ENCODE data around the gene XAGE2.
"Not testable (repeated sequence)": the region's sequence is repeated elsewhere in the genome, so short reads cannot be mapped to it uniquely, and the experiment has no call there.

Gene XAGE2

GRCh38 chrX:52368368-52369055 is at the start of gene XAGE2:
TSS of gene XAGE2 (plus strand) at chrX:52369021. CDS start at chrX:52370015, 994 bp downstream.
- no peak for DNase-seq (ENCODE audit: low read depth)

- no peak for DNase-seq (ENCODE audit: low read depth)
These were observed 31.4 kb upstream of the XAGE2 start for GRCh38 chrX:52337410-52337809.

GRCh38 chrX:52341493-52341892 is 27.3 kb upstream of the XAGE2 start:
- DNase-seq (ENCODE audit: low read depth), result no peak

GRCh38 chrX:52343131-52343530 is 25.7 kb upstream of the XAGE2 start:
- not testable (repeated sequence) for DNase-seq (ENCODE audit: low read depth)

GRCh38 chrX:52345402-52345801 is 23.4 kb upstream of the XAGE2 start:
- DNase-seq (ENCODE audit: low read depth), result not testable (repeated sequence)

- no peak for DNase-seq (ENCODE audit: low read depth)
These were observed 22.4 kb upstream of the XAGE2 start for GRCh38 chrX:52346174-52347165.

GRCh38 chrX:52349681-52350080 is 19.1 kb upstream of the XAGE2 start:
- no peak for DNase-seq (ENCODE audit: low read depth)

- DNase-seq (ENCODE audit: low read depth), result no peak
These were observed 16.3 kb upstream of the XAGE2 start for GRCh38 chrX:52352551-52352950.

- DNase-seq (ENCODE audit: low read depth), result no peak
These were observed 15.0 kb upstream of the XAGE2 start for GRCh38 chrX:52353838-52354237.

GRCh38 chrX:52355108-52355507 is 13.7 kb upstream of the XAGE2 start:
- DNase-seq (ENCODE audit: low read depth), result no peak

GRCh38 chrX:52359614-52360232 is 9.1 kb upstream of the XAGE2 start:
- no peak for DNase-seq (ENCODE audit: low read depth)

GRCh38 chrX:52361941-52362340 is 6.9 kb upstream of the XAGE2 start:
- no peak for DNase-seq (ENCODE audit: low read depth)

GRCh38 chrX:52363247-52363883 is 5.5 kb upstream of the XAGE2 start:
- DNase-seq (ENCODE audit: low read depth), result no peak

- no peak for DNase-seq (ENCODE audit: low read depth)
These were observed 10.0 kb downstream of the XAGE2 start for GRCh38 chrX:52378870-52379269.

- DNase-seq (ENCODE audit: low read depth), result no peak
These were observed 12.2 kb downstream of the XAGE2 start for GRCh38 chrX:52380993-52381392.

GRCh38 chrX:52410439-52411394 is 41.9 kb downstream of the XAGE2 start:
- DNase-seq (ENCODE audit: low read depth), result no peak

- no peak for DNase-seq (ENCODE audit: low read depth)
These were observed 46.5 kb downstream of the XAGE2 start for GRCh38 chrX:52415304-52415703.

- DNase-seq (ENCODE audit: low read depth), result no peak
These were observed 48.0 kb downstream of the XAGE2 start for GRCh38 chrX:52416816-52417215.

- no peak for DNase-seq (ENCODE audit: low read depth)
These were observed 52.1 kb downstream of the XAGE2 start for GRCh38 chrX:52420824-52421443.

GRCh38 chrX:52422884-52423283 is 54.1 kb downstream of the XAGE2 start:
- no peak for DNase-seq (ENCODE audit: low read depth)

GRCh38 chrX:52424656-52425055 is 55.8 kb downstream of the XAGE2 start:
- DNase-seq (ENCODE audit: low read depth), result no peak
